Measurements from ENCODE around the gene MSN. TPM values are rescaled to one million over a fixed set of nuclear protein-coding genes. Genes with fewer than 3 reads are reported as not detected.
"Not testable (repeated sequence)": the region's sequence is repeated elsewhere in the genome, so short reads cannot be mapped to it uniquely, and the experiment has no call there.

The MSN gene
- total RNA-seq, 1 donor from 2014 or later = 138 TPM

DNA sequence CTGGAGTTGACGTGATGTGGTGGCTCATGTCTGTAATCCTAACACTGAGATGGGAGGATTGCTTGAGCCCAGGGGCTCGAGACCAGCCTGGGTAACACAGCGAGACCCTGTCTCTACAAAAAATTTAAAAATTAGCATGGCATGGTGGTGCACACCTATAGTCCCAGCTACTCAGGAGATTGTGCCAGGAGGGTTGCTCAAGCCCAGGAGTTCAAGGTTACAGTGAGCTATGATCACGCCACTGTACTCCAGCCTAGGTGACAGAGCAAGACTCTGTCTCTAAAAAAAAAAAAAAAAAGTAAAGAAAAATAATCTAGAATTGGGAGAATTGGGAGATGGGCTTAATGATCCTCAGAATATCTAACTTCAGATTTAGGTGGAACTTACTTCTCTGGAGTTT is 51.1 kb downstream of the MSN start:
- DNase-seq (ENCODE audit: low spot score) = no peak

DNA sequence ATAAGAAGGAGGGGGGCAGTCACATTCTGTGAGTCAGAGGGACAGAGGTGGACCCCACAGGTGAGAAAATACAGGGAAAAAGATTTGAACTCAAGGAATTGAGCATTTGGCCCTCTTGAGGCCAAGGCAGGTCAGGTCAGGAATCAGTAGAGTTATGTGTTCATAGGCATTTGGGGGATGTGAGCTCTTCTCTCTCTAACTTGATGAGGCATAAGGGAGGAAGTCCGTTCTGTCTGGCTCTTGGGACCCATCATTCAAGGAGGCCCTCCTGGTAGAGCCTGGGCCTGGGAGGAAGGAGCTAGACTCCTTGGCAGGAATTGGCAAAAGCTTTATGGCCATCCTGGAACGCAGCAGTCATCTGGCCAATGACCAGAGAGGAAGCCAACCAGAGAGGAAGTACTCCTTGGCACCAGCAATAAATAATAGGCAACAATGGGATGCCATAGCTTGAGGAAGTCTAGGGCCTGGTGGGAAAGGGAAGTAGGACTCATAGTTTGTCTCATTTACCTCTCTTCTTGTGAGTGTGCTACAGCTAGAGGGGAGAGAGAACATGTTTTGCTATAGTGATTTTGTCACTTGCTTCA is 53.0 kb downstream of the MSN start:
- no peak for DNase-seq (ENCODE audit: low spot score)

DNA sequence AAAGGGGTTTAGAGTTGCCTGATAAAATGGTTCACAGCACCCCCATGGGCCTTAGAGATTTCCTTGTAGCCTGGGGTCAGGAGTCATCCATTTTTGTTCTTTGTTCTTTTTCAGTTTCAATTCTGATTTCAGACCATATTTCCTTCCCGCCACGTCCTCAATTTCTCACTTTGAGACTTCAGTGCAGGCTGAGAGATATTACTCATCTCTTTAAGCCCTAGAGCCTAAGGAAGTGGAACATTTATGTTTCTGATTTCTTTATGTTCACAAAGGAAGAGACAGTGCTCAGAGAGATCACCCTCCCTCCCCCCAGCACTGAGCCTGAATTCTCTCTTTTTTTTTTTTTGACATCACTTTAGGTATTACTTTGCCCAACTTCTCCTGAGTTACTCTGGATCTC is 56.3 kb downstream of the MSN start:
- DNase-seq (ENCODE audit: low spot score) = no peak

DNA sequence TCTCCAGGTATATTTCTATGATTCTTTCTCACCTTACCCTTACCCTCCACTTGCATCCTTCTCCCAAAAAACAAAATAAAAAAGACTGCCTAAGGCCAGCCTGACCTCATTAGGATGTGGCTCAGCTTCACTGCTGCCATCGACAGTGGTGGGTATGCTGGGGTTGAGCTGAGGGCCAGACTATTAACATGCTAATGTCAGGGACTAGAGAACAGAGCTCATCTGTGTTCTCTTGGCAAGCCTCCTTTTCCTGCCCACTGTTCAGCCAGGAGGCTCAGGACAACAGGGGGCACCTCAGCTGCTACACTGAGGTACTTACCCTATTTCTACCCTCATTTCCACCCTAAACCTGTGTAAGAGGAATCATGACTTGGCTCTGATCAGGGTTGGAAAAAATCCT is 59.3 kb downstream of the MSN start:
- no peak for DNase-seq (ENCODE audit: low spot score)

DNA sequence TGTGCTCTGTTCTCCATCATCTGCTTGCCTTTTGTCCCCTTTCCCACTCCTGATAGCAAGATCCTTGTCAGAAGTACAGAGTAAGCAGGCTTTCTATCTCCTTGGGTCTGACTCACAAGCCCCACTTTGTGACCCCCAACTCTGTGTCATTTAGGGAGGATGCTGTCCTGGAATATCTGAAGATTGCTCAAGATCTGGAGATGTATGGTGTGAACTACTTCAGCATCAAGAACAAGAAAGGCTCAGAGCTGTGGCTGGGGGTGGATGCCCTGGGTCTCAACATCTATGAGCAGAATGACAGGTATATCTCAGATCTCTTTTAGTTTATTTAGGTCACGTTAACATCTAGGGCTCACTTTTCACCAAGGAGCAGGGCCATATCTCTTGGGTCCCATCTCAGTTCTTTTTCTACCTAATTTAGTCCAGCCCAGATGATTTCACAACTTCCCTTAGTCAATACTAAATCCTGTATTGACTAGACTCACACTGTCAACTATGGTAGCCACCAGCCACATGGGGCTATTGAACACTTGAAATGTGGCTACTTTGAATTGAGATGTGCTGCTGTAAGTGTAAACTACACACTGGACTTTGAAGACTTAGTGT is 64.3 kb downstream of the MSN start:
- no peak for DNase-seq (ENCODE audit: low spot score)

DNA sequence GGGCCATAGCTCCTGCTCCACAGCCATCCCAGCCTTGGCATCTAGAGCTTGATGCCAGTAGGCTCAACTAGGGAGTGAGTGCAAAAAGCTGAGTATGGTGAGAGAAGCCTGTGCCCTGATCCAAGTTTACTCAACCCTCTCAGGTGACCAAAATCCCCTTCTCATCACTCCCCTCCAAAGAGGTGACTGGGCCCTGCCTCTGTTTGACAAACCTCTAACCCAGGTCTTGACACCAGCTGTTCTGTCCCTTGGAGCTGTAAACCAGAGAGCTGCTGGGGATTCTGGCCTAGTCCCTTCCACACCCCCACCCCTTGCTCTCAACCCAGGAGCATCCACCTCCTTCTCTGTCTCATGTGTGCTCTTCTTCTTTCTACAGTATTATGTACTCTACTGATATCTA is 73.5 kb downstream of the MSN start:
- no peak for DNase-seq (ENCODE audit: low spot score)

DNA sequence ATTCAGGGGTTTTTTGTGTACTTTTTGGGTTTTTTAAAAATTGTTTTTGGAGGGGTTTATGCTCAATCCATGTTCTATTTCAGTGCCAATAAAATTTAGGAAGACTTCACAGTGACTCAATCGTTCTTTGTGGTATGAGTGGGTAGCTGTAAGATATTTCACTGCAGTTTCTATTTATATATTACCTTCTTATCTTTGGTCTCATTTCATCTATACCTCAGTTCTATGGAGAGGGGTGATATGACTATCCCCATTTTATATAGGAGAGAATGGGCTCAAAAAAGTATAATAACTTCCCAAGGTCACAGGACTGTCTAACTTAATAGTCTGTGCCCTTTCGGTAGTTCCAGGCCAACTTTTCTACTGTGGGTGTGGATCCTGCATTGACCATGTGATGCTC is 74.4 kb downstream of the MSN start:
- no peak for DNase-seq (ENCODE audit: low spot score)

DNA sequence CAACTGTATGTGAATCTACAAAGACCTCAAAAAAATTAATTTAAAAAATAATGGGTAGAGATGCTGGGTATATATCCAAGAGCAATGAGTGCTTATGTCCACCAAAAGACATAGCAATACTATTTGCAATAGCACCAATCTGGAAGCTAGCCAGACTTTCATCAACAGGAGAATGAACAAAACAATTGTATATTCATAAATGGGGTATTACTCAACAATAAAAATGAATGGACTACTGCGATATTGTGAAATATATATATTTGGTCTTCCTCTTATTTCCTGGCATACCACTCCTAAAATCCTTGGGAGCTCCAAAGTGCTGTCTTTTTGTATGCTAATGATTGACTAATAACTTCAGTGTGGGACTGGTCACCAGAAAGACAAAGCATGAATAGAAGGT is 77.5 kb downstream of the MSN start:
- no peak for DNase-seq (ENCODE audit: low spot score)

DNA sequence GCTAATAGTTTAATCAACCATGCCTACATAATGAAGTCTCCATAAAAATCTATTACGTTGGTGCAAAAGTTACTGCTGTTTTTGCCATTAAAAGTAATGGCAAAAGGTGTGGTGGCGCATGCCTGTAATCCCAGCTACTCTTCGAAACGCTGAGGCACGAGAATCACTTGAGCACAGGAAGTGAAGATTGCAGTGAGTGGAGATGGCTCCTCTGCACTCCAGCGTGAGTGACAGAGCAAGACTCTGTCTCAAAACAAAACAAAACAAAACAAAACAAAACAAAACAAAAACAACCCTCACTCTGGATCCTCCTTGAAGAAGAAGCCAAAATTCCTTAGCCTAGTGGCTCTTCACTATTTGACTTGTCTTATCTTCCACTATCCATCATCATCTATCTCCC is 78.0 kb downstream of the MSN start:
- no peak for DNase-seq (ENCODE audit: low spot score)

DNA sequence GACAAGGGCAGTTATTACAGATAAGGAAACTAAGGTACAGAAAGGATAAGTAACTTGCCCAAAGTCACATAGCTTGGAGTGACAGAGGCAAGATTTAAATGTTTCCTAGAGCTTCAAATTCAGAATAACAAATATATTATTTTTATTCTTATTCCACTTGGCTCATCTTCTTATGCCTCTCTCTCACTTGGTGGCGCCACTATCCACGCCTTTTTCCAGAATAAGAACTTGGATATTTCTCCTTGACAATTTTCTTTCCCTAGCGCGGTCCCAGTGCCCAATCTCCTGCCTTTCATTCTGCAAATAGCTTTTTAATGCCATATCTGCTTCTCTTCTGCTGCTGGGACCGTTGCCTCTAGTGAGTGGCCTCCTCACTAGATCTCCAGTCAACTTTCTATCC is 78.5 kb downstream of the MSN start:
- no peak for DNase-seq (ENCODE audit: low spot score)

DNA sequence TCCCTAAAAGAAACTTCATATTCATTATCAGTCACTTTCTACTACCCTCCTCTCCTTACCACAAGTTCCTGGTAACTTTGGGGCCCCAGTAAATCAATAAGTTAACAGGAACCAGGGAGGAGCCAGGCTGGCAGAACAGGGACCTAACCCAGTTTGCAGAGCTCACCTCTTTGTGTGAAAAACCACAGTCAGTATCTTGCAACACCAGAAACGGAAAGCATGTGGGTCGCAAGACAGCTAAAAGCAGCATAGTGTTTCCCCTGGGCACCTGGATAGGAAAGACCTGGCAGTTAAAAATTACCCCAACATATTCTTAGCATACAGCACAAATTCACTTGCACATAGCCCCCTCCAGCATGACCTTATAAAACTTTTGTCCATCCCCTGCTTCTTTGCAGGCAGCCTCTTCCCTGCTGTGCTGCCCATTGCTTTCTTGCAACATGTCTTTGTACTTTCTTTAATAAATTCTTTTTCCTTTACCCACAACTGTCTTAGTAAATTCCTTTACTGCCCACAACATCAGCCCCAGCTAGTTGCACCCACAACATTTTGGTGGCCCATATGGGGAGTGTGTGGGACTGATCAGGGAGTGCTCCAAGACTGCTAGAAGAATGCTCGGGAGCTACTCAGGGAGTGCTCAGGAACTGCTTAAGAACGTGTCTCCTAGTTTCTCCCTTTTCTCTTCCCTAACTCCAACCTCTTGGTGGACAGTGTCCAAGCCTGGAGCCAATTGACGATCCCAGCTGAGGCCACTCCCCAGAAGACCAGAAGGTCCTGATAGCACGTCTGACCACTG is 83.4 kb downstream of the MSN start:
- no peak for DNase-seq (ENCODE audit: low spot score)

DNA sequence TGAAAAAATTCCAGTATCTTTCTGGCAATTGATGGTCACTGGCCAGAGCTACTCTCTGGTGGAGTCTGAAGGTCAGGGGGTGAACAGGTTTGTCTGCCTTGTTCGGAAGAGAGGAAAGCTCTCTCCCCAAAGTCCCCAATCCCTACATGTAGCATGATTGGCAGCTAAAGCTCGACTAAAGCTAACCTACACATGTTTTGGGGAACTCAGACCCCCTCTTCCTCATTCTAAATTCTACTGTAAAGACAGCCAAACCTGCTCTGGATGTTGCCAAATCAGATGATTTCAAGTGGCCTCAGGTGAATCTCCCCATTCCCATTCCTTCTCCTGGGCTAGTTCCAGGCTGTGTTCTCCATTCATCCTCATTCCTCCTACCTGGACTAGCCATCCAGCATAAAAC is 84.1 kb downstream of the MSN start:
- no peak for DNase-seq (ENCODE audit: low spot score)

DNA sequence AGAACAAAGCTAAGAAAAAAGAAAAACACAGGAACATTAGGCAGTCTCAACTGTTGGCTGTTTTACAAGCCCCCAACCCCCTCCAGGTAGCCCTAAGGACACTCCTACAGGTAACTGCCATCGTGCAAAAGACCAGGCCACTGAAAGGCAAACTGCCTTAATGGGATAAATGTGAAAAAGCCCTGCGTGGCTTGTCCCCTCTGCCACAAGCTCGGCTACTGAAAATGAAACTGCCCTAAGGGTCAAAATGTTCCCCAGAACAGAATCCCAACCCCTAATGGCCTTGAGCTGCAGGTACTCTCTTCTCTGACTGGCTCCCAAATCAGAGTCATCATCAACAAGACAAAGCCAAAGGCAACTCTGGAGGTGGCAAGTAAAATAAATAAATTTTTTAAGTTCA is 84.8 kb downstream of the MSN start:
- no peak for DNase-seq (ENCODE audit: low spot score)

DNA sequence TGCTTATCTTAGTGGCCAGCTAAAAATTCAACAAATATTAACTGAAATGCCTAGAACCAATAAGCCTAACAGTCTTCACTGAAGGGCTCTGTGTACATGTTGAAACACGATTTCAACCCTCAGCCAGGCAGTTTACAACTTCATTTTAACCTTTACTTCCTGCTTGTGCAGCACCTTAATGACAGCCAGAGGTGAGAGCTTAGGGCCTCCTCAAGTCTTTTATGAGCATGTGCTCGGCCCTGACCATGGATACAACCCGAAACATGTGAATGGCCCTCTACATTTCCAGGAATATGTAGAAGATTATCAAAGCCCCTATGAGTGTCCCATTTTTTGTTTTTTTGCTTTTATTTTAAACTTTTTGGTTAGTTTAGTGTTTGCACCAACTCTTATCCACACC is 88.3 kb downstream of the MSN start:
- DNase-seq (ENCODE audit: low spot score) = no peak

DNA sequence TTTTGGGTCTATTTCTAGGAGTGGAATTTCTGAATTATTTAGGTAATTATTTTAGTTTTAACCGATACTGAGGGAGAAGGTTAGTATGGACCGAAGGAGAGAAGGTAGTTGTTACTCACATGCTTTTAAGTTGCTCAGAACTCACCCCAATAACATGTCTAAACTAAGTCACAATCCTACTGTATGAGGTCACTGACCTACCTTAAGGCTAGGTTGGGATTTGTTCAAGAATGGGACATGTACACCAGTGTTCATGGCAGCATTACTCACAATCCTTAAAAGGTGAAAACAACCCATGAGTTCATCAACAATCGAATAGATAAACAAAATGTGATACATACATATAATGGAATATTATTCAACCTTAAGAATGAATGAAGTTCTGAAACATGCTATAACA is 90.5 kb downstream of the MSN start:
- DNase-seq (ENCODE audit: low spot score) = no peak

DNA sequence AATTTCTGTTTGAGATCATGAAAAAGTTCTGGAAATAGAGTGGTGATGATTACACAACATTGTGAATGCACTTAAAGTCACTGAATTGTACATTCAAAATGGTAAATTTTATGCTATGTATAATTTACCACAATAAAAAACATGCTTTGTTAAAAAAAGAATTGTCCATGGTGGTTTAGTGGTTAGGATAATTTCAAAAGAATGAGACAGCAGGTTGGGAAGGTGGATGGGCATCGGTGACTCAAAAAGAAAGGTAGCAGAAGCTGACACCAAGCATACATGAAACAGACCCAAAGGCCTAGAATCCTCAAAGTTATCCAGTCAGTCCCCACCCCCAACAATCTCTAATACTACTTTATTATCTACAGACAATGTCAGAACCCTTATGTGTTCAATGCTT is 91.1 kb downstream of the MSN start:
- no peak for DNase-seq (ENCODE audit: low spot score)

DNA sequence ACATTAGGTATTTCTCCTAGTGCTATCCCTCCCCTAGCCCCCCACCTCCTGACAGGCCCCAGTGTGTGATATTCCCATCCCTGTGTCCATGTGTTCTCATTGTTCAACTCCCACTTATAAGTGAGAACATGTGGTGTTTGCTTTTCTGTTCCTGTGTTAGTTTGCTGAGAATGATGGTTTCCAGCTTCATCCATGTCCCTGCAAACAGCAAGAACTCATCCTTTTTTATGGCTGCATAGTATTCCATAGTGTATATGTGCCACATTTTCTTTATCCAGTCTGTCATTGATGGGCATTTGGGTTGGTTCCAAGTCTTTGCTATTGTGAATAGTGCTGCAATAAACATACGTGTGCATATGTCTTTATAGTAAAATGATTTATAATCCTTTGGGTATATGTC is 92.1 kb downstream of the MSN start:
- not testable (repeated sequence) for DNase-seq (ENCODE audit: low spot score)

DNA sequence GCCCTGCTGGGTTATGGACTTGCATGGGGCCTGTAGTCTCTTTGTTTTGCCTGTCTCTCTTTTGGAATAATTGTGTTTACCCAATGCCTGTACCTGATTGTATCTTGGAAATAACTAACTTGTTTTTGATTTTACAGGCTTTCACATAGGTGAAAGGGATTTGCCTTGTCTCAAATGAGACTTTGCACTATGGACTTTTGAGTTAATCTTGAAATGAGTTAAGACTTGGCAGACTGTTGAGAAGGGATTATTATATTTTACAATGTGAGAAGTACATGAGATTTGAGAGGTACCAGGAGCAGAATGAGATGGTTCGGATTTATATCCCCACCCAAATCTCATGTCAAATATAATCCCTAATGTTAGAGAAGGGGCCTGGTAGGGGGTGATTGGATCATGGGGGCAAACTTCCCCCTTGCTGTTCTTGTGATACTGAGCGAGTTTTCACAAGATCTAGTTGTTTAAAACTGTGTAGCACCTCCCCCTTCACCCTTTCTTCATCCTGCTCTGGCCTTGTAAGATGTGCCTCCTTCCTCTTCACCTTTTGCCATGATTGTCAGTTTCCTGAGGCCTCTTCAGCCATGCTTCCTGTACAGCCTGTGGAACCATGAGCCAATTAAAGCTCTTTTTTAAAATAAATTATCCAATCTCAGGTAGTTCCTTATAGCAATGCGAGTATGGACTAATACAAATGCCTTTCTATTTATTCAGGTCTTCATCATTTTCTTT is 102.3 kb downstream of the MSN start:
- no peak for DNase-seq (ENCODE audit: low spot score)

DNA sequence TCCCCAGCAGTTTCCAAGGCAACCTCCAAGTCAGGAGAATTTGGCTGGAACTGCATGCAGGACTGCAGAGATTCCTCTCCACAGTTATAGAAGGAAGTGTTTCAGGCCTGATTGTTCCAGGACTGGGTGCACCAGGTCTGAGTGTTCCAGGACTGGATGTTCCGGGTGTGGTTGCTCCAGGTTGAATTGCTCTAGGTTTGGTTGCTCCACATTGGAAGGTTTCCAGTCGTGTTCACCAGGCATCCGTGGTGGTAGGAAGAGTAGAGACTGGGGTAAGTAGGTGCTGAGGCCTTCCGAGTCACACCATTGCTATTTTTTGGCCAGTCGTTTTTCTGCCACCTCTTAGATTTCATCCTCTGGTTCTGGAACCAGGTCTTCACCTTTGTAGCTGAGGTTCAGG is 105.4 kb downstream of the MSN start:
- DNase-seq (ENCODE audit: low spot score) = no peak

DNA sequence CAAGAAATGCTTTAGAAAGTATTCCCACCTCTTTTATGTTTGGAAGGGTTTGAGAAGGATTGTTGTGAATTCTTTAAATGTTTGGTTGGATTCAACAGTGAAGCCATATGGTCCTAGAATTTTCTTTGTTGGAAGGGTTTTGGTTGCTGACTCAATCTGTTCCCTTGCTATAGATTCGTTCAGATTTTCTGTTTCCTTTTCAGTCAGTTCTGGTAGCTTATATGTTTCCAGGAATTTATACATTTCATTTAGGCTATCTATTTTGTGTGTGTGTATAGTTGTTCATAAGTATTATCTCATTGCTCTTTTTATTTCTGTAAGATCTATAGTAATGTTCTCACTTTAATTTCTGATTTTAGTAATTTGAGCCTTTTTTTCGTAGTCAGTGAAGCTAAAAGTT is 114.4 kb downstream of the MSN start:
- no peak for DNase-seq (ENCODE audit: low spot score)

DNA sequence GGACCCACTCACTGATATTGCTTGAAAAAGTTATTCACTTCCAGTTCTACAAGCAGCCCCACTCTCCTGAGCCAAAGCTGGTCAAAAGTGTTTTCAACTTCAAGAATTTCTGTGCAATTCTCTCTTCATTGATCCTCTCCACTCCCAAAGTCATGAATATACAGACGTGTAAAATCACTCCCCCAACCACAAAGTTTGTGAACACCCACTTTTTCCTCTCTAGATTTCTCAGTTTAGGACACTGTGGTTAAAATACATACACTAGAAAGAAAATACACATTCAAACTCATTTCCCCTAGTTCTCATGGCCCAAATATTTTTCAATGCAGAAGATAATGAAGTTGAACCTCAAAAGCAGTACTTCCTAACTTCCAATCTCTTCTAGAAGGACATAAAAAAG is 116.3 kb downstream of the MSN start:
- no peak for DNase-seq (ENCODE audit: low spot score)

Measured in mucosa of gallbladder (tissue), 1 donor.